Measurements from ENCODE around the gene RIT2.

Gene RIT2

GRCh38 chr18:43081396-43081795 lies 34.1 kb downstream of the RIT2 start:
- no peak for DNase-seq (ENCODE audit: low read depth)

- DNase-seq (ENCODE audit: low read depth), result no peak
Measured at GRCh38 chr18:43080671-43081070, 34.8 kb downstream of the RIT2 start.

GRCh38 chr18:43079422-43079821 lies 36.1 kb downstream of the RIT2 start:
- no peak for DNase-seq (ENCODE audit: low read depth)

GRCh38 chr18:43078478-43079092 lies 36.9 kb downstream of the RIT2 start:
- DNase-seq (ENCODE audit: low read depth), result no peak

GRCh38 chr18:43077510-43078308 lies 37.8 kb downstream of the RIT2 start:
- no peak for DNase-seq (ENCODE audit: low read depth)

DNA sequence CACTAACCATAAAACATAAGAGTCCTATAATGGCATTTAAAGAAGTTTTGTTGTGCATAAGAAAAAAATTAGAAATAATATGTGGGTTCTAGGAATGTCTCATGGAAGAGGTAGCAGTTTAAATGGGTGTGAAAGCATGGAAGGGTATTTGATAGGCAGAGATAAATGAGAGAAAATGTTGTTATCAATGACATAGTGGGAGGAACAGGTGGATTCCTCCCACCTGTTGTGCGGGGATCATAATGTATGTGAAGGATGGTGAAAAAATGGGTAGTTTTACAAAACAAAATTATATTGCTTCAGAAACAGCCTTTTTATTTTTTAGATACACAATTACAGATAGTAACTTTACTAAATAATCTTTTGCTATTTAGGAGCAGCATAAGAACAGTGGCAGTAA lies 41.7 kb downstream of the RIT2 start:
- no peak for DNase-seq (ENCODE audit: low read depth)

GRCh38 chr18:43068781-43069180 lies 46.7 kb downstream of the RIT2 start:
- no peak for DNase-seq (ENCODE audit: low read depth)

DNA sequence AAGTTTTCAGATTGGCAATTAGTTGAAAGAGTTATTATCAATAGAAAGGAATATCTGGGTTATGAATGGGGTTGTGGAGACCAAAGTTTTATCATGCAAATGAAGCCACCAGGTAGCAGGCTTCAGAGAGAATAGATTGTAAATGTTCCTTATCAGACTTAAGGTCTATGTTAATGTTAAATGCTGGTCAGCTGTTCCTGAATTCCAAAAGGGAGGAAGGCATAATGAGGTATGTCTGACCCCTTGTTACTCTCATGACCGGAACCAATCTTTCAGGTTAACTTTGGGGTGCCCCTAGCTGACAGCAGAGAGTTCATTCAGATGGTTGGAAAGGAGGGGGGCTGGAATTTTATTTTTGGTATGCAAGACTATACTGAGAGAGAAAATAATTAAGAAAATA lies 47.9 kb downstream of the RIT2 start:
- DNase-seq (ENCODE audit: low read depth), result no peak

GRCh38 chr18:43061816-43062215 lies 53.7 kb downstream of the RIT2 start:
- no peak for DNase-seq (ENCODE audit: low read depth)

GRCh38 chr18:43061318-43061717 lies 54.2 kb downstream of the RIT2 start:
- no peak for DNase-seq (ENCODE audit: low read depth)

GRCh38 chr18:43060020-43060419 lies 55.5 kb downstream of the RIT2 start:
- DNase-seq (ENCODE audit: low read depth), result peak; percentile 6

DNA sequence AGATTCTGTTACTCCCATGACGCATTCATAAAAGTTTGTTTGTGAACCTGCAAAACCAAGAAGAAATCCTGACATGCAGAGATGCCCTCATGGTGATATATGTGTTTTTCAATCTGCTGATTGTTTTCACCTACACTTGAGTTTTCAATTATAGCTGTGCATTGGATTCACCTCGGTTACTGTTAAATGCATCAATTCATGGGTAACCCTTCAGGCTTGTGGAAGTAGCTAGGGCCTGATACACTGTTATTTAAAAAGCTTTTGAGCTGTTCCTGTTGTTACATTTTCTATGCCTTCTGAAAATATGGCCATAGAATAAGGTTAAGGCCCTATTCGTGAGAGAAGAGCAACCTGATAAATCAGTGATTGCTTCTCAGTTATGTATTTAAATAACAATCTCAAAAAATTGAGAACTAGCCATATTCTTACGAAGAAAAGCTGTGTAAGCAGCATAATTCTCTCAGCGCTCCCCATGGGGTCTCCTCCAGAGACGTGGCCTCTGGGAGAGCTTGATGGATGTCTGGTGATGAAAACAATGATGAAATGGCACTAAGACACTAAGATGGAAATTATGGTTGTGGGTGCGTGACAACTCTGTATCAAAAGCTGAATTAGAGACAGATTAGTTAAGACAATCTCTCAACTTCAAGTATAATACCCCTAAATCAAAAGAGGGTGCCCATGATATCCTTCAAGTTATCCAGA lies 60.5 kb downstream of the RIT2 start:
- DNase-seq (ENCODE audit: low read depth), result no peak

DNA sequence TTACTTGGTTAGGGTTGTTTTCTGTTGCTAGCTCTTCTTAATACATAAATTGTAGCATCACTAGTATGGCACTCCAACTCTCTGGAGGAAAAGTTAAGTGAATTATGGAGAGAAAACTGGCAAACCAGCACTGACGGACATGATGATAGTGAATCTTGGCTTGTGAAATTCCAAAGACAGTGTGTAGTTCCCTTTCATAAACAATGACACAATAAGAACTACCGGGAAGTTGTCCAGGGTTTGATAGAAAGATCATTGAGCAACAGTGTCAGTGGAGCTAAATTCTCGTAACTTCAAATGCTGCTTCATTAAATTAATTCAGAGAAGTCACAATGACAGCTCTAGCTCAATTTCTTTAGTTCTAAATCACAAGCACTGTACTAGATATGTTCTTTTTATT lies 66.5 kb downstream of the RIT2 start:
- peak; percentile 40 for DNase-seq (ENCODE audit: low read depth)

- no peak for DNase-seq (ENCODE audit: low read depth)
Measured at GRCh38 chr18:43046322-43046721, 69.2 kb downstream of the RIT2 start.

DNA sequence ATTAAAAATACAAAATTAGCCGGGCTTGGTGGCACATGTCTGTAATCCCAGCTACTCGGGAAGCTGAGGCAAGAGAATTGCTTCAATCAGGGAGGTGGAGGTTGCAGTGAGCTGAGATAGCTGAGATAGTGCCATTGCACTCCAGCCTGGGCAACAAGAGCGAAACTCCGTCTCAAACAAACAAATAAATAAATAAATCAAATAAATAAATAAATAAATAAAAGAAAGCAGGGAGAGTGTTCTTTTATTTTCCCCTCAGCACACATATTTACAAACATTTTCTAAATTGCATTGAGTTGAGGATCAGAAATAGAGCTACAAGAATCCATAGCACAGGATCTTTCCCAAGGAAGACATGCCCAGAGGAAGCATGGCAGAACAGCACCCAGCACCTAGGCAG lies 71.9 kb downstream of the RIT2 start:
- no peak for DNase-seq (ENCODE audit: low read depth)

DNA sequence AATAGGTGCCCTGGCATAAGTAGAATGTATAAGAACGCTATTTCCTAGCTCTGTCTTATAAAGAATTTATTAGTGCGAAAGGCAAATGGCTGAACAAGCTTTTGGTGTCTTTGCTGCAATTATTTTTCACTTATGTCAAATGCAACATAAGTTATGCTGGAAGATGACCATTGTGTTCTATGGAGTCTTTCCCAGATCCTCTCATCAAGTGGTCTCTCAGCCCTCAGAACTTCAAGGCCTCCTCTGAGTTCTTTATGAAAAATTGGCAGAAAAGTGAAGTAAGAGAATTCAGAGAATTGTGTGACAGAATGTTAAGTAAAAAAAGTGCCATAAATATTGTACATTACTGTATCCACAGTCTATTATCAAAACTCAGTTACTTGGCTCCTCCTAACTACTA lies 75.2 kb downstream of the RIT2 start:
- DNase-seq (ENCODE audit: low read depth), result no peak

- no peak for DNase-seq (ENCODE audit: low read depth)
Measured at GRCh38 chr18:43034683-43035500, 80.6 kb downstream of the RIT2 start.

- no peak for DNase-seq (ENCODE audit: low read depth)
Measured at GRCh38 chr18:43031169-43031568, 84.3 kb downstream of the RIT2 start.

DNA sequence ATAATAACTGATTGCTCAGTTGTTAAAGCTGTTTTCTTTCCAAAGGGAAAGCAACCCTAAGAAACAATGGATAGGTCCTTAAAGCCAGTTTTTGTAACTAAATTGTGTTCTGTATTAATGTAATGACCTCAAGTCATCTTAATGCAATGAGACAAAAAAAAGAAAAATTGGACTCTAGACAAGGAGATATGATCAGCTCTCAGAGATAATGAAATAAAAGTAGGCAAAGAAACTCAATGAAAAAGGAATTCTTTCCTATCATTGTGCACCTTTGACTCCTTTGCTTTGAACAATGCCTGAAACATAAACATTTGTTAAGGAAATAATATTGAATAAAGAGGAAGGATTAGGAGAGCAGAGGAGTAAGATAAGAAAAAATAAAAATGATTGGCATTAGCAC lies 86.1 kb downstream of the RIT2 start:
- no peak for DNase-seq (ENCODE audit: low read depth)

GRCh38 chr18:43022874-43023273 lies 92.6 kb downstream of the RIT2 start:
- no peak for DNase-seq (ENCODE audit: low read depth)

DNA sequence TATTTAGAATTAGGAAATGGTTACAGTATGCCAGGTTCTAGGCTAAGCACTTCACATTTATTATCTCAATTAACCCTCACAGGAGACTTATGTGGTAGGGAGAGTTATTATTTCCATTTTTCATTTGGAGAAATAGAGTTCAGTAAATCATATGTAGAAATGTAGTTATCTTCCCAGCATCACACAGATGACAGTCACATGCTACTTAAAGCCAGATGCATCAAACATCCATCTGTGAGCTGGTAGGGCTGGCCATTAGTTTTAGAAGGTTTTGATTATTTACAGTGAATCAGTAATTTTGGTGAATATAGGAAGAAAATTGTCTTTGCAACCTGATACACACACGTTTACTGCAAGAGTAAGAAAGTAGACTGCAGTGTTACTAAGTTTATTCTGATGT lies 97.9 kb downstream of the RIT2 start:
- no peak for DNase-seq (ENCODE audit: low read depth)

DNA sequence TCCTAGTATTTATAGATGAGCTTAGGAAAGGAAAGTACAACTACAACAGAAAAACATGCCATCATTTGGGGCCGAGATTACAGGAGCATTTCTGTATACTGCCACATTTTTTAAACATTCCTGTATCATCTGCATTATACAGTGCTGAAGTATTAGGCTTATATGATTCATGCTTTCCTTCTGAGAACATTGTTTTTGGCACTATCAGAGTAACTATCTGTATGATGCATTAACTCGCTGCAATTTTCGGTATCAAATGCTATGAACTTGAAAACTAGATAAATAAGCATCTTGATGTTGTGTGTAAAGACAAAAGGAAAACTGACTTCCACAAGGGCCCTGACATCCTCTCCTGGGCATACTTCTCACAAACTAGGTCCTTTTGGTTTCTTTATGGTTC lies 102.0 kb downstream of the RIT2 start:
- peak; percentile 12 for DNase-seq (ENCODE audit: low read depth)

Data from fibroblast of the conjunctiva (primary cell).